Measurements from ENCODE around the gene EIF4E1B.
A peak's percentile ranks its signal among the peaks of the same experiment; 100 is the strongest.
"Not testable (repeated sequence)": the region's sequence is repeated elsewhere in the genome, so short reads cannot be mapped to it uniquely, and the experiment has no call there.

EIF4E1B gene

DNA sequence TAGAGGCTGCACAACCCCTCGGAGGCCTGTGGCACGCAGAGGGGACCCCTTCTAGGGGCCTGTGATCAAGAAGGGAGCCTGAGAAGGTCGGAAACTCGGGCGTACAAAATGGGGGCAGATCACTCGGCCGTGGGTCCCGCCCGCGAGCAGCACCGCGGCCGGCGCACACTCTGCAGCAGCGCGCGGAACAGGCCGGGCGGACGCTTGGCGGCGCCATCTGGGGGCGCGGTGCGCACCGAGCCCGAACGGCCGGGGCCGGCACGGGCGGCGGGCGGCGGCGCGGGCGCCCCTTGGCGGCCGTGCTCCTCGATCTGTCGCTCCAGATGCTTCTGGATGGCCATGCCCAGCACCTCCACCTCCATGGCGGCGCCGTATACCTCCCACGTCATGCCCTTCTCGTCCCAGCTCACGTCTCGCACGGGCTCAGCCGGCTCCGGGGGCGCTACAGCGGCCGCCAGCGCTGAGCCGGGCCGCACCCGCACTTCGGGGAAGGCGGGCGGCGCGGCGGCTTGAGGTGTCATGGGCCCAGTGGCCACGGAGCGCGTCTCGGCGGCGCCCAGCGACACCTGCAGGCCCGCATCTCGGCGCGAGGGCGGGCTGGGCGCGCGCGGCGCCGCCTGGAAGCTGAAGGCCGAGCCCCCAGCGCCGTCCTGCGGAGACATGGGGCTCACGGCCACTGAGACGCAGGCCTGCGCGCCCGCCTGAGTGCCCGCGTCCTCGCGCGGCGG is 33.6 kb upstream of the EIF4E1B start:
- Histone ChIP-seq H3K27ac (ENCODE audit: low read depth, low read length) (no peak overlapping the region), H3K79me2 (ENCODE audit: control insufficient read depth, low read length) (no peaks in the 10 kb centered on the region), H3K27me3 (ENCODE audit: control insufficient read depth, low read length) (no peaks in the 10 kb centered on the region), H3K4me1 (ENCODE audit: control insufficient read depth, low read length) (no peaks in the 10 kb centered on the region), H3K4me2 (ENCODE audit: low read length) (peak overlapping the region; percentile 41), H3K4me3 (ENCODE audit: low read length) (0 out of 2 replicates have a peak overlapping the region, but pooled peaks have one; percentile 26), H3K9me3 (ENCODE audit: control insufficient read depth, insufficient read depth, low read length) (peaks cover 9% of the 10 kb centered on the region; the same call in 1 of the 2 replicates), H4K20me1 (ENCODE audit: control insufficient read depth, insufficient read depth, low read depth, low read length) (no peaks in the 10 kb centered on the region), H3K36me3 (ENCODE audit: control insufficient read depth, low read length) (peaks cover 17% of the 10 kb centered on the region), H3F3A (ENCODE audit: control insufficient read depth, insufficient read depth) (peaks cover 4% of the 10 kb centered on the region; the same call in 1 of the 2 replicates), H3K9me2 (replicated peaks; ENCODE audit: control insufficient read depth, low read length) (no peaks in the 10 kb centered on the region)
- TF ChIP-seq, protein P1, sequence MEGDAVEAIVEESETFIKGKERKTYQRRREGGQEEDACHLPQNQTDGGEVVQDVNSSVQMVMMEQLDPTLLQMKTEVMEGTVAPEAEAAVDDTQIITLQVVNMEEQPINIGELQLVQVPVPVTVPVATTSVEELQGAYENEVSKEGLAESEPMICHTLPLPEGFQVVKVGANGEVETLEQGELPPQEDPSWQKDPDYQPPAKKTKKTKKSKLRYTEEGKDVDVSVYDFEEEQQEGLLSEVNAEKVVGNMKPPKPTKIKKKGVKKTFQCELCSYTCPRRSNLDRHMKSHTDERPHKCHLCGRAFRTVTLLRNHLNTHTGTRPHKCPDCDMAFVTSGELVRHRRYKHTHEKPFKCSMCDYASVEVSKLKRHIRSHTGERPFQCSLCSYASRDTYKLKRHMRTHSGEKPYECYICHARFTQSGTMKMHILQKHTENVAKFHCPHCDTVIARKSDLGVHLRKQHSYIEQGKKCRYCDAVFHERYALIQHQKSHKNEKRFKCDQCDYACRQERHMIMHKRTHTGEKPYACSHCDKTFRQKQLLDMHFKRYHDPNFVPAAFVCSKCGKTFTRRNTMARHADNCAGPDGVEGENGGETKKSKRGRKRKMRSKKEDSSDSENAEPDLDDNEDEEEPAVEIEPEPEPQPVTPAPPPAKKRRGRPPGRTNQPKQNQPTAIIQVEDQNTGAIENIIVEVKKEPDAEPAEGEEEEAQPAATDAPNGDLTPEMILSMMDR (IDR thresholded peaks at IDR 0.05; ENCODE audit: low read depth, low read length, poor library complexity, severe bottlenecking) = no peak
- TF ChIP-seq EZH2phosphoT487 (IDR thresholded peaks at IDR 0.05; ENCODE audit: borderline replicate concordance, low read length) = no peak

DNA sequence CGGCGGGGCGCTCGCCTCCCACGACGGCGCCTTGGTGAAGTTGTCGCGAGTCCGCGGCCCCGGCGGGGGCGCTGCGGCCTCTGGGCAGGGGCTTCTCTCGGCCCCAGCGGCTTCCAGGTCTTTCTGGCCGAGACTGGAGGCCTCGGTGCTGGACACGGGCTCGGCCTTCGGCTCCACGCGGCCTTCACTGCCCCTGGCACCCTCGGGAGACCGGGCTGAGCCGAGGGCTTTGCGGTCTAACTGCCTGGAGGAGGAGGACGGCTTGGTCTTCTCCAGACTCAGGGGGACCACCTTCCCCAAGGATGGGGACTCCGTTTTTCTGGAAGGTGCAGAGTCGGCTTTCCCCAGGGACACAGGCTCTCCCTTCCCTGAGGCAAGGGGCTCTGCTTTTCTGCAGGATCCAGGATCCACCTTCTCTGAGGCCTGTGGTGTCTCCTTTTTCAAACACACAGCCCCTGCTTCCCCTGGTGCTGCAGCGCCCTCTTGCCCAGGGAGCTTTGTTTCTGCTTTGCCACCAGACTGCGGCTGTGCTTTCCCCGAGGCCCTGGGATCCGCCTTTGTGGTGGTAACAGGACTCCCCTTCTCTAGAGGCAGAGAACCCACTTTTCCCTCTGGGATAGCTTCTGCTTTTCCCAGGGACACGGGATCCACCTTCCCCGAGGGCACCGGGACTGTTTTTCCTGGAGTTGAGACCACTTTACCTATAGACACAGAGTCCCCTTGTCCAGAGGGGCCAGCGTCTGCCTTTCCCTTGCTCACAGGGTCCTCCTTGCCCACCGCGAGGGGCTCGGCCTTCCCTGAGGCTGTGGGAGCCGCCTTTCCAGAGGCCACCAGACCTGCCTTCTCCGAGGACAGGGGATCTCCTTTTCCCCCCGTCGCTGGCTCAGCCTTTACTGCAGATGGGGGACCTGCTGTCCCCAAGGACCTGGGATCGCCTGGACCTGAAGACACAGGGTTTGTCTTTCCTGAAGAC is 32.8 kb upstream of the EIF4E1B start:
- no peaks in the 10 kb centered on the region for H4K20me1 ChIP-seq (ENCODE audit: control insufficient read depth, insufficient read depth, low read depth, low read length)
- H3K4me2 ChIP-seq (ENCODE audit: low read length) = no peak overlapping the region

DNA sequence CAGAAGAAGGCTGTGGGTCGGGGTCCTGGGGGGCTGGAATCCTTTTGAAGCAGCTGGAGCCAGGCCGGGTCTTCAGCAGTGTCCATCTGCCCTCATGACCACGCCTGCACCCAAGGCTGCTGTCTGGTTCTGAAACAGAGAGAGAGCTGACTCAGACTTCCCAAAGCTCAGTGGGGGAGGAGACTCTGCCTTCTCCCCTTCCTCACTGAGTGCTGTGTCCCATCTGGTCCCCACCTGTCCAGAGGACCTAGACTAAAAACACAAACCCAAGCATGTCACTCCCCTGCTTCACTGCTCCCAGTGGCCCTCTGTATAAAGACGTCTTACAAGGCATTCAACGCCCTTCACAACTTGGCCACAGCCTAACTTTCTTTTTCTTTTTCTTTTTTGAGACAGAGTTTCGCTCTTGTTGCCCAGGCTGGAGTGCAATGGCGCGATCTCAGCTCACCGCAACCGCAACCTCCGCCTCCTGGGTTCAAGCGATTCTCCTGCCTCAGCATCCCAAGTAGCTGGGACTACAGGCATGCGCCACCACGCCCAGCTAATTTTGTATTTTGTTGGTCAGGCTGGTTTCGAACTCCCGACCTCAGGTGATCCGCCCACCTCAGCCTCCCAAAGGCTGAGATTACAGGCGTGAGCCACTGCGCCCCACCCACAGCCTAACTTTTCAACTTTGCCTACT is 30.6 kb upstream of the EIF4E1B start:
- H3K4me3 ChIP-seq (ENCODE audit: low read length); H3K9me2 ChIP-seq (replicated peaks; ENCODE audit: control insufficient read depth, low read length); H3K9me3 ChIP-seq (ENCODE audit: control insufficient read depth, insufficient read depth, low read length); H3K36me3 ChIP-seq (ENCODE audit: control insufficient read depth, low read length); H3K27me3 ChIP-seq (ENCODE audit: control insufficient read depth, low read length); H4K20me1 ChIP-seq (ENCODE audit: control insufficient read depth, insufficient read depth, low read depth, low read length); H3K4me1 ChIP-seq (ENCODE audit: control insufficient read depth, low read length); H3K27ac ChIP-seq (ENCODE audit: low read depth, low read length); H3K4me2 ChIP-seq (ENCODE audit: low read length); H3K79me2 ChIP-seq (ENCODE audit: control insufficient read depth, low read length); H3F3A ChIP-seq (ENCODE audit: control insufficient read depth, insufficient read depth): not testable (repeated sequence)

More for the DNA sequence above, 32.8 kb upstream of the EIF4E1B start:
- TF ChIP-seq, protein P1 (IDR thresholded peaks at IDR 0.05; ENCODE audit: low read depth, low read length, poor library complexity, severe bottlenecking) = no peak
- no peak for TF ChIP-seq EZH2phosphoT487 (IDR thresholded peaks at IDR 0.05; ENCODE audit: borderline replicate concordance, low read length)
- H3K4me3 ChIP-seq (ENCODE audit: low read length) = no peak overlapping the region
- H3K4me1 ChIP-seq (ENCODE audit: control insufficient read depth, low read length) = no peaks in the 10 kb centered on the region
- peaks cover under 1% of the 10 kb centered on the region; the same call in 1 of the 2 replicates for H3K9me3 ChIP-seq (ENCODE audit: control insufficient read depth, insufficient read depth, low read length)
- H3F3A ChIP-seq (ENCODE audit: control insufficient read depth, insufficient read depth) = no peaks in the 10 kb centered on the region
- no peaks in the 10 kb centered on the region for H3K79me2 ChIP-seq (ENCODE audit: control insufficient read depth, low read length)
- no peaks in the 10 kb centered on the region for H3K9me2 ChIP-seq (replicated peaks; ENCODE audit: control insufficient read depth, low read length)
- peaks cover 9% of the 10 kb centered on the region for H3K36me3 ChIP-seq (ENCODE audit: control insufficient read depth, low read length)
- no peaks in the 10 kb centered on the region for H3K27me3 ChIP-seq (ENCODE audit: control insufficient read depth, low read length)
- no peak overlapping the region for H3K27ac ChIP-seq (ENCODE audit: low read depth, low read length)

All from DOHH2 (cell line).